Measurements from ENCODE around the gene SLC38A9. TPM values are rescaled to one million over a fixed set of nuclear protein-coding genes. Genes with fewer than 3 reads are reported as not detected.

The SLC38A9 gene
- total and polyA plus RNA-seq, 2 donors (not counting 1 experiment from before 2014, with no cell fraction given) = 23.4 to 36.3 TPM

DNA sequence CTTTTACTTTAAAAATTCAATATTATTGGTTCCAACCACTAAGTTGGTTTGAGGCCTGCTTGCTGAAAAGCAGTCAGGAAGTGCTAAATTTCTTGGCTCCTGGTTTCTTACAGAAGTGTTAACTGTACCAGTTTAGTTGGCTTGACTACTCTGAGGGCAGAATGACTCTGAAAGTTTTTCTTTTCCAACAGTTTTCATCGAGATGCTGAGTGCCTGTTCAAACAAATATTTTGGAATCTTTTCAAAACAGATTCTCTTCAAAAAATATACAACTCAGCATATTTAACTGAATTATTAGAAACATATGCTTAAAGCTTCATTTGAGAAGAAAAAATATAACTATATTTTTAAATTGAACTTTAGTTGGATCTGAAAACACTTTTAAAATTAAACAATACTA, 37.0 kb downstream of the SLC38A9 start:
- Mint-ChIP-seq H3K4me1 (peaks cover 2% of the 10 kb centered on the region), H3K27me3 (no peaks in the 10 kb centered on the region), H3K9me3 (ENCODE audit: insufficient read depth) (no peaks in the 10 kb centered on the region), H3K4me3 (no peak overlapping the region), H3K27ac (no peak overlapping the region)
- WGBS (ENCODE audit: insufficient coverage) = no CpG with 5 or more reads among the region's 1 CpG
- CTCF ChIA-PET = interaction anchor here (1.1 kb wide), 1 partner anchor 14 kb away, joined by 3 read pairs; no protein-coding TSS in a partner anchor
- Histone ChIP-seq H3K9me3 (ENCODE audit: control extremely low read depth in 1 of 3, control insufficient read depth in 2 of 3, insufficient read depth in 1 of 3, low read length in 2 of 3) (no peaks in the 10 kb centered on the region), H3K4me3 (ENCODE audit: control extremely low read depth in 1 of 5, extremely low read depth in 1 of 5, insufficient read depth in 1 of 5, low read depth in 2 of 5, low read length in 4 of 5) (no peak overlapping the region), H4K20me1 (ENCODE audit: control insufficient read depth, insufficient read depth, low read length, poor library complexity, severe bottlenecking) (no peaks in the 10 kb centered on the region), H3K27me3 (replicated peaks in 1 of 4; ENCODE audit: control extremely low read depth in 1 of 4, control insufficient read depth in 3 of 4, insufficient read depth in 4 of 4, low read length in 3 of 4) (no peaks in the 10 kb centered on the region), H3K36me3 (replicated peaks in 1 of 2; ENCODE audit: control extremely low read depth in 1 of 2, control insufficient read depth in 1 of 2, extremely low read depth in 1 of 2, insufficient read depth in 2 of 2, low read length in 1 of 2) (no peaks in the 10 kb centered on the region), H3K9ac (ENCODE audit: low read length) (no peak overlapping the region), H3K4me1 (ENCODE audit: control insufficient read depth in 2 of 2, insufficient read depth in 2 of 2, low read length in 2 of 2) (no peaks in the 10 kb centered on the region), H3K4me2 (replicated peaks; ENCODE audit: low read depth, low read length, poor library complexity, severe bottlenecking) (no peak overlapping the region), H2AFZ (ENCODE audit: insufficient read depth, low read depth, low read length, poor library complexity, severe bottlenecking) (no peak overlapping the region), H3K79me2 (ENCODE audit: control insufficient read depth, insufficient read depth, low read length) (no peaks in the 10 kb centered on the region), H3K27ac (ENCODE audit: low read length in 2 of 2) (no peak overlapping the region)
- TF ChIP-seq CTCF (IDR thresholded peaks at IDR 0.05) = no peak
- TF ChIP-seq EZH2 (IDR thresholded peaks at IDR 0.05; ENCODE audit: borderline replicate concordance, insufficient read depth, low read depth, low read length, poor library complexity, severe bottlenecking) = no peak
- POLR2A ChIA-PET = no interaction called here
- ATAC-seq (ENCODE audit: low read depth) = no peak
- intact Hi-C loops (cut with micrococcal nuclease) = no loop called here
- no peak for DNase-seq

DNA sequence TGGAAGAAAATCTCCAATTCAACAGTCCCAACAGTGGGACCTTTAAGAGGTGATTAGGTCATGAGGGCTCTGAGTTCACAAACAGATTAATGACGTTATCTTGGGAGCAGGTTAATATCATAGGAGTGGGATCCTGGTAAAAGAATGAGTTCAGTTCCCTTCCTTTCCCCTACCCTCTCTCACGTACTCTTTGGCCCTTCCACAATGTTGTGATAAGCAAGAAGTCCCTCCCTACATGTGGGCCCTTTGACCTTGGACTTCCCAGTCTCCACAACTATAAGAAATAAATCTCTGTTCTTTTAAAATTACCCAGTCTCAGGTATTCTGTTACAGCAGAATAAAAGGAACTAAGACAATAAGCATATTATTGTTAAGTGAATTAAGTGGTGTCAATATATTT, 37.8 kb downstream of the SLC38A9 start:
- Histone ChIP-seq H3K79me2 (ENCODE audit: control insufficient read depth, insufficient read depth, low read length) (no peaks in the 10 kb centered on the region), H2AFZ (ENCODE audit: insufficient read depth, low read depth, low read length, poor library complexity, severe bottlenecking) (no peak overlapping the region), H3K4me3 (ENCODE audit: control extremely low read depth in 1 of 5, extremely low read depth in 1 of 5, insufficient read depth in 1 of 5, low read depth in 2 of 5, low read length in 4 of 5) (no peak overlapping the region), H3K27ac (ENCODE audit: low read length in 2 of 2) (no peak overlapping the region), H3K4me1 (ENCODE audit: control insufficient read depth in 2 of 2, insufficient read depth in 2 of 2, low read length in 2 of 2) (no peaks in the 10 kb centered on the region), H3K9me3 (ENCODE audit: control extremely low read depth in 1 of 3, control insufficient read depth in 2 of 3, insufficient read depth in 1 of 3, low read length in 2 of 3) (no peaks in the 10 kb centered on the region), H4K20me1 (ENCODE audit: control insufficient read depth, insufficient read depth, low read length, poor library complexity, severe bottlenecking) (no peaks in the 10 kb centered on the region), H3K9ac (ENCODE audit: low read length) (no peak overlapping the region), H3K36me3 (replicated peaks in 1 of 2; ENCODE audit: control extremely low read depth in 1 of 2, control insufficient read depth in 1 of 2, extremely low read depth in 1 of 2, insufficient read depth in 2 of 2, low read length in 1 of 2) (no peaks in the 10 kb centered on the region), H3K4me2 (replicated peaks; ENCODE audit: low read depth, low read length, poor library complexity, severe bottlenecking) (no peak overlapping the region), H3K27me3 (replicated peaks in 1 of 4; ENCODE audit: control extremely low read depth in 1 of 4, control insufficient read depth in 3 of 4, insufficient read depth in 4 of 4, low read length in 3 of 4) (no peaks in the 10 kb centered on the region)
- ATAC-seq (ENCODE audit: low read depth) = no peak
- intact Hi-C loops (cut with micrococcal nuclease) = no loop called here
- POLR2A ChIA-PET = no interaction called here
- no peaks in the 10 kb centered on the region for H3K27me3 Mint-ChIP-seq
- H3K9me3 Mint-ChIP-seq (ENCODE audit: insufficient read depth) = no peaks in the 10 kb centered on the region
- no CpG with 5 or more reads among the region's 2 CpGs for WGBS (ENCODE audit: insufficient coverage)
- peaks cover 2% of the 10 kb centered on the region for H3K4me1 Mint-ChIP-seq
- CTCF ChIA-PET = interaction anchor here (1.1 kb wide), 1 partner anchor 15 kb away, joined by 3 read pairs; no protein-coding TSS in a partner anchor
- DNase-seq = no peak
- H3K4me3 Mint-ChIP-seq = no peak overlapping the region
- TF ChIP-seq EZH2 (IDR thresholded peaks at IDR 0.05; ENCODE audit: borderline replicate concordance, insufficient read depth, low read depth, low read length, poor library complexity, severe bottlenecking) (no peak), CTCF (IDR thresholded peaks at IDR 0.05) (no peak)
- H3K27ac Mint-ChIP-seq = no peak overlapping the region

Data from B cell (primary cell).